H9 (cell line): ENCODE data around the gene SLC4A7. TPM values are rescaled to one million over a fixed set of nuclear protein-coding genes. Genes with fewer than 3 reads are reported as not detected.

ENCODE experiments used
- DNase-seq: peaks from one replicate; pipeline ENCODE4 v3.0.0-alpha.2; 2017
- H2AFZ ChIP-seq: one replicate; pipeline ENCODE4 v1.6.1; 2013; ENCODE audit warnings: mild to moderate bottlenecking, low read length, control low read depth, moderate library complexity
- H2AK5ac ChIP-seq: 2 replicates; pipeline ENCODE4 v1.6.1; 2013; ENCODE audit warnings: low read length, control low read depth, mixed read lengths; ENCODE audit not compliant: insufficient read length
- H2BK120ac ChIP-seq: one replicate; pipeline ENCODE4 v1.6.1; 2013; ENCODE audit warnings: low read depth, mild to moderate bottlenecking, low read length, control low read depth, inconsistent platforms; ENCODE audit not compliant: poor library complexity, severe bottlenecking
- H2BK12ac ChIP-seq: 2 replicates; pipeline ENCODE4 v1.6.1; 2013; ENCODE audit warnings: low read length, control low read depth, mixed read lengths, low read depth; ENCODE audit not compliant: insufficient read length
- H2BK15ac ChIP-seq: 2 replicates; pipeline ENCODE4 v1.6.1; 2013; ENCODE audit warnings: low read depth, low read length, control low read depth
- H2BK20ac ChIP-seq: one replicate; pipeline ENCODE4 v1.6.1; 2013; ENCODE audit warnings: low read depth, mild to moderate bottlenecking, low read length, control low read depth, inconsistent platforms; ENCODE audit not compliant: poor library complexity, severe bottlenecking
- H2BK5ac ChIP-seq: 2 replicates; pipeline ENCODE4 v1.6.1; 2013; ENCODE audit warnings: low read length, control low read depth, mixed read lengths; ENCODE audit not compliant: insufficient read length
- H3K14ac ChIP-seq: 2 replicates; pipeline ENCODE4 v1.6.1; 2013; ENCODE audit warnings: low read length, control low read depth; ENCODE audit not compliant: insufficient read depth
- H3K18ac ChIP-seq: 2 replicates; pipeline ENCODE4 v1.6.1; 2013; ENCODE audit warnings: low read depth, mild to moderate bottlenecking, mixed read lengths, low read length, control low read depth; ENCODE audit not compliant: insufficient read length
- H3K23ac ChIP-seq: 2 replicates; pipeline ENCODE4 v1.6.1; 2013; ENCODE audit warnings: low read length, control low read depth, mixed read lengths, low read depth; ENCODE audit not compliant: insufficient read length
- H3K23me2 ChIP-seq: 2 replicates; pipeline ENCODE4 v1.6.1; 2013; ENCODE audit warnings: low read depth, mild to moderate bottlenecking, mixed read lengths, low read length, control low read depth; ENCODE audit not compliant: insufficient read length, poor library complexity, severe bottlenecking
- H3K27ac ChIP-seq: 2 replicates; pipeline ENCODE4 v1.5.1; 2013; ENCODE audit warnings: low read length, control low read depth, mixed read lengths, low read depth; ENCODE audit not compliant: insufficient read length
- H3K27me3 ChIP-seq: 2 replicates; pipeline ENCODE4 v1.6.1; 2013; ENCODE audit warnings: low read length, control low read depth, inconsistent platforms; ENCODE audit not compliant: insufficient read depth
- H3K4ac ChIP-seq: 2 replicates; pipeline ENCODE4 v1.6.1; 2013; ENCODE audit warnings: low read depth, mild to moderate bottlenecking, control low read depth, inconsistent platforms, low read length, moderate library complexity
- H3K4me1 ChIP-seq: 2 replicates; pipeline ENCODE4 v1.6.1; 2013; ENCODE audit warnings: low read length, control low read depth, inconsistent platforms; ENCODE audit not compliant: insufficient read depth
- H3K4me2 ChIP-seq: 2 replicates; pipeline ENCODE4 v1.6.1; 2013; ENCODE audit warnings: low read length, control low read depth, mixed read lengths; ENCODE audit not compliant: insufficient read length, insufficient read depth
- H3K56ac ChIP-seq: 2 replicates; pipeline ENCODE4 v1.6.1; 2013; ENCODE audit warnings: low read depth, mild to moderate bottlenecking, mixed read lengths, low read length, control low read depth; ENCODE audit not compliant: insufficient read length
- H3K79me1 ChIP-seq: 2 replicates; pipeline ENCODE4 v1.6.1; 2013; ENCODE audit warnings: low read depth, mild to moderate bottlenecking, moderate library complexity, low read length, control low read depth, inconsistent platforms; ENCODE audit not compliant: insufficient read depth, poor library complexity, severe bottlenecking
- H3K79me2 ChIP-seq: 2 replicates; pipeline ENCODE4 v1.6.1; 2013; ENCODE audit warnings: low read length, control low read depth, inconsistent platforms; ENCODE audit not compliant: insufficient read depth
- H3K9ac ChIP-seq: 2 replicates; pipeline ENCODE4 v1.6.1; 2013; ENCODE audit warnings: low read length, control low read depth, mixed read lengths; ENCODE audit not compliant: insufficient read length; ENCODE audit errors: extremely low read depth
- H3K9me3 ChIP-seq: one replicate; pipeline ENCODE4 v1.6.1; 2013; ENCODE audit warnings: low read depth, low read length, inconsistent platforms; ENCODE audit not compliant: control insufficient read depth
- H3T11ph ChIP-seq: one replicate; pipeline ENCODE4 v1.6.1; 2013; ENCODE audit warnings: mild to moderate bottlenecking, low read length, control low read depth, inconsistent platforms
- H4K20me1 ChIP-seq: one replicate; pipeline ENCODE4 v1.6.1; 2013; ENCODE audit not compliant: control insufficient read depth, insufficient read length, insufficient read depth
- H4K5ac ChIP-seq: 2 replicates; pipeline ENCODE4 v1.6.1; 2013; ENCODE audit warnings: low read depth, mild to moderate bottlenecking, mixed read lengths, low read length, control low read depth; ENCODE audit not compliant: insufficient read length
- H4K8ac ChIP-seq: replicated peaks from 2 replicates; pipeline ENCODE4 v1.6.1; 2013; ENCODE audit warnings: low read length, control low read depth, mixed read lengths, low read depth; ENCODE audit not compliant: insufficient read length
- H4K91ac ChIP-seq: 2 replicates; pipeline ENCODE4 v1.6.1; 2013; ENCODE audit warnings: low read depth, mild to moderate bottlenecking, moderate library complexity, mixed read lengths, low read length, control low read depth; ENCODE audit not compliant: insufficient read length
- H3K27ac Mint-ChIP-seq, 3 experiments: 2 replicates in 2 of 3; 3 replicates in 1 of 3; pipeline ENCODE4 v1.8.0; 2020 to 2021; ENCODE audit warnings: mixed read lengths in 3 of 3, mild to moderate bottlenecking in 1 of 3, moderate library complexity in 1 of 3
- H3K27me3 Mint-ChIP-seq: 2 replicates; pipeline ENCODE4 v1.8.0; 2021; ENCODE audit warnings: low read depth, mild to moderate bottlenecking, moderate library complexity, mixed read lengths
- H3K36me3 Mint-ChIP-seq, 3 experiments: 2 replicates in 2 of 3; 3 replicates in 1 of 3; pipeline ENCODE4 v1.8.0; 2020 to 2021; ENCODE audit warnings: low read depth in 3 of 3, mixed read lengths in 3 of 3; ENCODE audit not compliant: insufficient read depth in 1 of 3
- H3K4me1 Mint-ChIP-seq, 2 experiments: 2 replicates each; pipeline ENCODE4 v1.8.0; 2020; ENCODE audit warnings: mixed read lengths in 2 of 2
- H3K4me3 Mint-ChIP-seq, 2 experiments: 2 replicates in 1 of 2; 3 replicates in 1 of 2; pipeline ENCODE4 v1.8.0; 2020 to 2021; ENCODE audit warnings: mild to moderate bottlenecking in 2 of 2, mixed read lengths in 2 of 2, moderate library complexity in 1 of 2
- H3K9me3 Mint-ChIP-seq, 2 experiments: 2 replicates in 1 of 2; 3 replicates in 1 of 2; pipeline ENCODE4 v1.8.0; 2020; ENCODE audit warnings: mild to moderate bottlenecking in 2 of 2, mixed read lengths in 2 of 2, moderate library complexity in 1 of 2
- WGBS: extraction: QIAGEN DNeasy Blood & Tissue Kit; methylation state at CpG from one replicate; pipeline ENCODE4 v1.1.7; 2013; ENCODE audit warnings: missing lambda C conversion rate, low lambda C conversion rate, mixed read lengths; ENCODE audit not compliant: insufficient read length; ENCODE audit errors: extremely low coverage; 5-methylcytosine and 5-hydroxymethylcytosine counted together
- total RNA-seq: library from RNA; stranded (reverse); gene quantifications from 2 replicates; pipeline ENCODE4 v1.2.1, GENCODE V29; 2021
- TF ChIP-seq, protein P1 (sequence below): fragments of 200-600 bp; sonication (generic); conservative IDR thresholded peaks from 3 replicates; pipeline ENCODE4 v1.8.0; 2021; ENCODE audit warnings: antibody characterized with exemption, mild to moderate bottlenecking

SLC4A7 gene
- total RNA-seq, 1 experiment from 2014 or later: 46.1 TPM

DNA sequence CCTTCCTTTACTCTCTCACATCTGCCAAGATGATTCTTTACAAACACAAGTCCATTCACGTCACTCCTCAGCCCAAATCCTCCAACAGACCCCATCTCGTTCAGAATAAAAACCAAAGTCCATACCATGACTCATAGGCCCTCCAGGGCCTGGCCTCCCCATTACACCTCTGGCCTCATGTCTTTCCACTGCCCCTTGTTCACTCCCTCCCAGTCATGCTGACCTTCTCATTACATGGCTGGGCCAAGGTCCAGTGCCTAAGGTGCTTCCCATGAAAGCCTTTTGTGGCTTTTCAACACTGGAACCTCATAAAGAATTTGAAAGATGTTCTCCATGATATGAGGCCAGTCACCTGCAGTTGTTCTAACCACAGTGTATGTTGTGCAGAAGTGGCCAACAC is 159.5 kb downstream of the SLC4A7 start:
- Histone ChIP-seq H3K79me1 (no peaks in the 10 kb centered on the region), H3K56ac (no peak overlapping the region), H4K91ac (no peak overlapping the region), H3K9me3 (no peaks in the 10 kb centered on the region), H4K20me1 (no peaks in the 10 kb centered on the region), H4K8ac (no peak overlapping the region), H3K4ac (no peak overlapping the region), H2BK15ac (no peak overlapping the region), H3K23ac (no peak overlapping the region), H3K27me3 (no peaks in the 10 kb centered on the region), H3K18ac (no peak overlapping the region), H3K14ac (no peak overlapping the region), H3T11ph (no peak overlapping the region), H2BK5ac (no peak overlapping the region), H3K4me2 (no peak overlapping the region), H3K27ac (no peak overlapping the region), H2BK12ac (no peak overlapping the region), H3K9ac (no peak overlapping the region), H2AK5ac (no peak overlapping the region), H2BK20ac (no peak overlapping the region), H2AFZ (no peak overlapping the region), H3K23me2 (no peaks in the 10 kb centered on the region), H4K5ac (no peak overlapping the region), H2BK120ac (no peak overlapping the region), H3K4me1 (no peaks in the 10 kb centered on the region), H3K79me2 (no peaks in the 10 kb centered on the region)
- Mint-ChIP-seq H3K9me3 (peaks cover 6% of the 10 kb centered on the region in 2 experiments; a peak in 4 of 5 replicates), H3K36me3 (peaks cover 0 to 9% (median 4%) of the 10 kb centered on the region in 3 experiments; a peak in 1 of 7 replicates), H3K27me3 (no peaks in the 10 kb centered on the region), H3K27ac (no peak overlapping the region), H3K4me1 (no peaks in the 10 kb centered on the region), H3K4me3 (no peak overlapping the region)
- TF ChIP-seq, protein P1, sequence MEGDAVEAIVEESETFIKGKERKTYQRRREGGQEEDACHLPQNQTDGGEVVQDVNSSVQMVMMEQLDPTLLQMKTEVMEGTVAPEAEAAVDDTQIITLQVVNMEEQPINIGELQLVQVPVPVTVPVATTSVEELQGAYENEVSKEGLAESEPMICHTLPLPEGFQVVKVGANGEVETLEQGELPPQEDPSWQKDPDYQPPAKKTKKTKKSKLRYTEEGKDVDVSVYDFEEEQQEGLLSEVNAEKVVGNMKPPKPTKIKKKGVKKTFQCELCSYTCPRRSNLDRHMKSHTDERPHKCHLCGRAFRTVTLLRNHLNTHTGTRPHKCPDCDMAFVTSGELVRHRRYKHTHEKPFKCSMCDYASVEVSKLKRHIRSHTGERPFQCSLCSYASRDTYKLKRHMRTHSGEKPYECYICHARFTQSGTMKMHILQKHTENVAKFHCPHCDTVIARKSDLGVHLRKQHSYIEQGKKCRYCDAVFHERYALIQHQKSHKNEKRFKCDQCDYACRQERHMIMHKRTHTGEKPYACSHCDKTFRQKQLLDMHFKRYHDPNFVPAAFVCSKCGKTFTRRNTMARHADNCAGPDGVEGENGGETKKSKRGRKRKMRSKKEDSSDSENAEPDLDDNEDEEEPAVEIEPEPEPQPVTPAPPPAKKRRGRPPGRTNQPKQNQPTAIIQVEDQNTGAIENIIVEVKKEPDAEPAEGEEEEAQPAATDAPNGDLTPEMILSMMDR: no peak
- DNase-seq: no peak
- no CpG with 5 or more reads among the region's 2 CpGs for WGBS
